ENCODE measurements around the gene TRIM22.

- TF ChIP-seq POLR2A (IDR thresholded peaks at IDR 0.05; ENCODE audit: low read length): no peak
- no peak for TF ChIP-seq GATA1 (IDR thresholded peaks at IDR 0.05; ENCODE audit: low read depth, low read length)
Observed at GRCh38 chr11:5713695-5714094, 24.1 kb downstream of the TRIM22 start.

Data from erythroblast (primary cell).